ENCODE results near the gene NPC1L1. TPM values are rescaled to one million over a fixed set of nuclear protein-coding genes. Genes with fewer than 3 reads are reported as not detected.

NPC1L1 gene
- total and polyA plus RNA-seq, 2 of the 13 experiments (the other 11 are each of a cell fraction or from before 2014, with no cell fraction given), result 4.8 to 14.5 TPM

- TF ChIP-seq, protein P1, sequence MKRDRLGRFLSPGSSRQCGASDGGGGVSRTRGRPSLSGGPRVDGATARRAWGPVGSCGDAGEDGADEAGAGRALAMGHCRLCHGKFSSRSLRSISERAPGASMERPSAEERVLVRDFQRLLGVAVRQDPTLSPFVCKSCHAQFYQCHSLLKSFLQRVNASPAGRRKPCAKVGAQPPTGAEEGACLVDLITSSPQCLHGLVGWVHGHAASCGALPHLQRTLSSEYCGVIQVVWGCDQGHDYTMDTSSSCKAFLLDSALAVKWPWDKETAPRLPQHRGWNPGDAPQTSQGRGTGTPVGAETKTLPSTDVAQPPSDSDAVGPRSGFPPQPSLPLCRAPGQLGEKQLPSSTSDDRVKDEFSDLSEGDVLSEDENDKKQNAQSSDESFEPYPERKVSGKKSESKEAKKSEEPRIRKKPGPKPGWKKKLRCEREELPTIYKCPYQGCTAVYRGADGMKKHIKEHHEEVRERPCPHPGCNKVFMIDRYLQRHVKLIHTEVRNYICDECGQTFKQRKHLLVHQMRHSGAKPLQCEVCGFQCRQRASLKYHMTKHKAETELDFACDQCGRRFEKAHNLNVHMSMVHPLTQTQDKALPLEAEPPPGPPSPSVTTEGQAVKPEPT (CRISPR knock-in tag; IDR thresholded peaks at IDR 0.05; ENCODE audit: low read depth), result no peak
Observed at GRCh38 chr7:44494960-44495359, 46.2 kb downstream of the NPC1L1 start (continued).

DNA sequence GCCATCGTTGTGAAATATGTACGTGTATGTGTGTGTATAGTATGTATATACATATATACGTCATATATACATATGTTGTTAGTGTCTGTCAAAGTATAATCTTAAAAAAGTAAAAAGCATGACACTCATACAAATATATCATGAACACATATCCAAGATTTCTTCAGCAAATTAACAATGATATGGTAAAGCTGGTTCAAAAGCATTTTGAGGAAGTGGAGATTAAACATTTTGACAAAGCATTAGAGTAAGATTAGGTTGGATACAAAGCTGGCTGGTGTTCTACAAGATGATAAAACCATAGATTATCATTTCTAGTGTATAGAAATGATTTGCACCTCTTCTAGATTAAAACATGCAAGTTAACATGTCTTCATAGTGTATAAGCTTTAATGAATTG, 49.9 kb downstream of the NPC1L1 start:
- 24% methylated on average over 3 of the region's 3 CpGs for WGBS (ENCODE audit: low lambda C conversion rate)
- BruUV-seq (replicated peaks), result no TSS peak
- Histone ChIP-seq H3K36me3 (replicated peaks in 1 of 2; ENCODE audit: control insufficient read depth in 1 of 2, insufficient read depth in 2 of 2, low read length in 2 of 2) (no peaks in the 10 kb centered on the region), H3K27ac (ENCODE audit: extremely low read length, insufficient read depth, low read length) (peak overlapping the region; percentile 96), H3K79me2 (ENCODE audit: insufficient read depth, low read length) (peaks cover 32% of the 10 kb centered on the region), H2AFZ (ENCODE audit: low read length) (peak overlapping the region; percentile 80), H3K27me3 (ENCODE audit: control insufficient read depth in 1 of 2, insufficient read depth in 2 of 2, low read length in 2 of 2) (no peaks in the 10 kb centered on the region; a peak in 1 of 5 replicates), H3K4me2 (ENCODE audit: low read depth, low read length) (peak overlapping the region; percentile 82), H3K9me3 (ENCODE audit: low read length) (no peaks in the 10 kb centered on the region), H3K9ac (ENCODE audit: insufficient read depth, low read depth, low read length) (peak overlapping the region; percentile 85), H3K4me3 (replicated peaks in 1 of 3; ENCODE audit: insufficient read depth in 1 of 3, low read depth in 2 of 3, low read length in 3 of 3) (peak overlapping the region; percentile 74 to 93 (median 90); a peak in 5 of 6 replicates), H4K20me1 (ENCODE audit: insufficient read depth, low read length) (no peaks in the 10 kb centered on the region), H3K4me1 (ENCODE audit: insufficient read depth, low read length) (peaks cover 48% of the 10 kb centered on the region)
- DNase-seq (ENCODE audit: low spot score) (no peak), FAIRE-seq (no peak), ATAC-seq (no peak)
- in situ Hi-C loops (cut with HindIII; ENCODE audit: extremely low pct_ligation_motif_present, low pct_unique_long_range_greater_than_20kb), result no loop called here
- TF ChIP-seq, protein P2, sequence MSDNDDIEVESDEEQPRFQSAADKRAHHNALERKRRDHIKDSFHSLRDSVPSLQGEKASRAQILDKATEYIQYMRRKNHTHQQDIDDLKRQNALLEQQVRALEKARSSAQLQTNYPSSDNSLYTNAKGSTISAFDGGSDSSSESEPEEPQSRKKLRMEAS (IDR thresholded peaks at IDR 0.05), result no peak
- TF ChIP-seq, protein P3, sequence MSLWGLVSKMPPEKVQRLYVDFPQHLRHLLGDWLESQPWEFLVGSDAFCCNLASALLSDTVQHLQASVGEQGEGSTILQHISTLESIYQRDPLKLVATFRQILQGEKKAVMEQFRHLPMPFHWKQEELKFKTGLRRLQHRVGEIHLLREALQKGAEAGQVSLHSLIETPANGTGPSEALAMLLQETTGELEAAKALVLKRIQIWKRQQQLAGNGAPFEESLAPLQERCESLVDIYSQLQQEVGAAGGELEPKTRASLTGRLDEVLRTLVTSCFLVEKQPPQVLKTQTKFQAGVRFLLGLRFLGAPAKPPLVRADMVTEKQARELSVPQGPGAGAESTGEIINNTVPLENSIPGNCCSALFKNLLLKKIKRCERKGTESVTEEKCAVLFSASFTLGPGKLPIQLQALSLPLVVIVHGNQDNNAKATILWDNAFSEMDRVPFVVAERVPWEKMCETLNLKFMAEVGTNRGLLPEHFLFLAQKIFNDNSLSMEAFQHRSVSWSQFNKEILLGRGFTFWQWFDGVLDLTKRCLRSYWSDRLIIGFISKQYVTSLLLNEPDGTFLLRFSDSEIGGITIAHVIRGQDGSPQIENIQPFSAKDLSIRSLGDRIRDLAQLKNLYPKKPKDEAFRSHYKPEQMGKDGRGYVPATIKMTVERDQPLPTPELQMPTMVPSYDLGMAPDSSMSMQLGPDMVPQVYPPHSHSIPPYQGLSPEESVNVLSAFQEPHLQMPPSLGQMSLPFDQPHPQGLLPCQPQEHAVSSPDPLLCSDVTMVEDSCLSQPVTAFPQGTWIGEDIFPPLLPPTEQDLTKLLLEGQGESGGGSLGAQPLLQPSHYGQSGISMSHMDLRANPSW (CRISPR knock-in tag; IDR thresholded peaks at IDR 0.05; ENCODE audit: borderline replicate concordance), result 0 out of 2 replicates have a peak, but pooled peaks have one; percentile 2
- CTCF ChIA-PET (ENCODE audit: low intra/inter-chr PET ratio, low total read pairs), result no interaction called here
- intact Hi-C loops (cut with micrococcal nuclease; ENCODE audit: unreplicated experiment), result loop anchor here (5.0 kb wide), 2 partner anchors 51 to 81 kb away; partner anchors contain the start of genes DDX56 and NPC1L1
- POLR2A ChIA-PET, result interaction anchor here (0.8 to 2.8 kb wide), 8 partner anchors 11 to 620 kb away, joined by 3 to 18 read pairs (median 4); partner anchors contain the start of genes DDX56, NPC1L1 and TBRG4

Measured in HepG2 (cell line).